ENCODE results near the gene TTC21A. TPM values are rescaled to one million over a fixed set of nuclear protein-coding genes. Genes with fewer than 3 reads are reported as not detected.

TTC21A gene
- total and polyA plus RNA-seq, 4 donors, result 6.1 to 30.4 (median 11.7) TPM

GRCh38 chr3:39130026-39130425, 22.5 kb downstream of the TTC21A start:
- no peak for TF ChIP-seq CTCF (IDR thresholded peaks at IDR 0.05; ENCODE audit: control extremely low read depth, extremely low read depth)

DNA sequence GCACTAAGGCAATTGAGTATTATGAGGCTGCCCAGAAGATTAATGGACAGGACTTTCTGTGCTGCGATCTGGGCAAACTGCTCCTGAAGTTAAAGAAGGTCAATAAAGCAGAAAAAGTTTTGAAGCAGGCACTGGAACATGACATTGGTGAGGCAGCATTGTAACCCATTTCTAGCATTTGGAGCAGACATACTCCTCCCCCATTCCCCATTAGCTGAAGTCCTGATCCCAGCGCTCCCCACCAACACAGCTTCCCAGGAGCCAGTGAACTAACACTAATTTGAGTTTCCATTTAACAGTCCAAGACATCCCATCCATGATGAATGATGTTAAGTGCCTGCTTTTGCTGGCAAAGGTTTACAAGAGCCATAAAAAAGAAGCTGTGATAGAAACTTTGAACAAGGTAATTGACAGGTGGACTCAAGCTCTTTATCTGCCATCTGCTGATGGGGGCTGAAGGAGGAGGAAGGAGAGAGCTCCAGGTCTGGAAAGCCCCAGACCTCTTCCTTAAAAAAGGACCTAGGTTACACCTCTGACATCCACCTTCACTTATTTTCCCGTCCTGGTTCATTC, 23.3 kb downstream of the TTC21A start:
- peaks cover 0 to 2% (median 0%) of the 10 kb centered on the region in 4 donors for H3K36me3 ChIP-seq (ENCODE audit: control insufficient read depth in 4 of 4, insufficient read depth in 4 of 4, low read length in 4 of 4)
- no peaks in the 10 kb centered on the region for H3K27me3 ChIP-seq (ENCODE audit: control insufficient read depth in 3 of 3, insufficient read depth in 3 of 3, low read length in 2 of 3)
- DNase-seq (no peak), ATAC-seq (ENCODE audit: insufficient read depth, low FRiP score) (no peak)
- H3K27ac ChIP-seq (ENCODE audit: low read depth in 1 of 2, low read length in 1 of 2), result no peak overlapping the region
- no peaks in the 10 kb centered on the region for H3K9me3 ChIP-seq (ENCODE audit: control insufficient read depth in 4 of 4, insufficient read depth in 3 of 4, low read length in 3 of 4)
- WGBS, 2 donors, result 75 to 91% methylated on average over 3 of the region's 3 CpGs
- TF ChIP-seq CTCF (IDR thresholded peaks at IDR 0.05; ENCODE audit: control extremely low read depth, extremely low read depth), result no peak
- H3K4me1 ChIP-seq (ENCODE audit: control insufficient read depth in 5 of 5, insufficient read depth in 5 of 5, low read length in 5 of 5), result peaks cover 0 to 35% (median 0%) of the 10 kb centered on the region in 5 donors
- H3K4me3 ChIP-seq, result no peak overlapping the region
- no peak overlapping the region for H3K9ac ChIP-seq (ENCODE audit: insufficient read depth in 1 of 2, low read length in 2 of 2)

More at GRCh38 chr3:39130026-39130425, 22.5 kb downstream of the TTC21A start:
- Histone ChIP-seq H3K4me3 (no peak overlapping the region), H3K27me3 (ENCODE audit: control insufficient read depth in 3 of 3, insufficient read depth in 3 of 3, low read length in 2 of 3) (no peaks in the 10 kb centered on the region), H3K4me1 (ENCODE audit: control insufficient read depth in 5 of 5, insufficient read depth in 5 of 5, low read length in 5 of 5) (peaks cover 0 to 32% (median 0%) of the 10 kb centered on the region in 5 donors), H3K9ac (ENCODE audit: insufficient read depth in 1 of 2, low read length in 2 of 2) (no peak overlapping the region), H3K9me3 (ENCODE audit: control insufficient read depth in 4 of 4, insufficient read depth in 3 of 4, low read length in 3 of 4) (no peaks in the 10 kb centered on the region), H3K27ac (ENCODE audit: low read depth in 1 of 2, low read length in 1 of 2) (no peak overlapping the region), H3K36me3 (ENCODE audit: control insufficient read depth in 4 of 4, insufficient read depth in 4 of 4, low read length in 4 of 4) (peaks cover 0 to 2% (median 0%) of the 10 kb centered on the region in 4 donors)
- no peak for DNase-seq
- 93 to 98% methylated on average over 6 of the region's 6 CpGs for WGBS, 2 donors
- ATAC-seq (ENCODE audit: insufficient read depth, low FRiP score), result no peak

DNA sequence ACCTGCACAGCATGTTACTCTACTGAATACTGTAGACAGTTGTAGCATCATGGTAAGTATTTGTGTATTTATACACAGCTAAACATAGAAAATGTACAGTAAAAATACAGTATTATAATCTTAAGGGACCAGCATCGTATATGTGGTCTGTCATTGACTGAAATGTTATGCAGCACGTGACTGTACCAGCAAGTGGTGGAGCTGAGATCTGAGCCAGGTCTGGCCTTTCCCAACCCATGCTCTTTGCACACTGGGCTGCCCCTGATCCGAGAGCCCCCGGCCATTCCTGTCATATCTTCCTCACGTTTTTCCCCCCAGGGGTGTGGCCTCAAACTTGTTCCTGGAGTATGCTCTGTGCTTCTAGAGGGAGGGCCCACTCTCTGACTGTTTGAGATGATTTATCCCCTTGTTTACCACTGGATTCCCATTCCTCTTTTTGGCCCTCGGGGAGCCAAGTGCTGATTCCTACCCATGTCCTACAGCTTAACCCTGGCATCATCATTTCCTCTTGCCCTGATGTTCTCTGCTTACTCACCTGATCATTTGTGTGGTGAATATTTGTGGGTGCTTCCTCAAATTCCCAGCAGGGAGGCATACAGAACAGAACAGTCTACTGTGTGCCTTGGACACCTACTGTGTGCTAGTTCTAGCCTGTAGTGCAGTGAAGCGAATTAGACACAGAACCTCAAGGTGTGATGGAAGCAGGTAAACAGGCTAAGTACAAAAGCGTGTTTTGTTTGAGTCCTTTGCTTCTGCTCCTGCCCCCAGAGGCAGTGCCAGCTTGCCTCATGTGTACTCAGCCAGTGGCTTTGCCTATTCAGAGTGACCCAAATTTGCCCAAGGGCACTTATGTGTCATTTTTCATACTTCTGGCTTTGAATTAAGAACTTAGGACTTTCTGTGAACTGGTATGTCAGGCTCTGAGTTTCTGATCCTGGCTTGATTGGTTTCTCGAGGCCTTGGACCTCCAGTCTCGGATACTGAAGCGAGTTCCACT, 24.9 kb downstream of the TTC21A start:
- H3K36me3 ChIP-seq (ENCODE audit: control insufficient read depth in 4 of 4, insufficient read depth in 4 of 4, low read length in 4 of 4), result peaks cover 0 to 6% (median 1%) of the 10 kb centered on the region in 4 donors
- H3K4me1 ChIP-seq (ENCODE audit: control insufficient read depth in 5 of 5, insufficient read depth in 5 of 5, low read length in 5 of 5), result peaks cover 0 to 44% (median 0%) of the 10 kb centered on the region in 5 donors
- H3K9ac ChIP-seq (ENCODE audit: insufficient read depth in 1 of 2, low read length in 2 of 2), result no peak overlapping the region
- 67 to 80% methylated on average over 11 of the region's 11 CpGs for WGBS, 2 donors
- no peaks in the 10 kb centered on the region for H3K9me3 ChIP-seq (ENCODE audit: control insufficient read depth in 4 of 4, insufficient read depth in 3 of 4, low read length in 3 of 4)
- H3K4me3 ChIP-seq, result no peak overlapping the region
- ATAC-seq (ENCODE audit: insufficient read depth, low FRiP score) (no peak), DNase-seq (no peak)
- H3K27me3 ChIP-seq (ENCODE audit: control insufficient read depth in 3 of 3, insufficient read depth in 3 of 3, low read length in 2 of 3), result no peaks in the 10 kb centered on the region
- no peak for TF ChIP-seq CTCF (IDR thresholded peaks at IDR 0.05; ENCODE audit: control extremely low read depth, extremely low read depth)
- peak overlapping the region in 1 of 2 donors; percentile 71 for H3K27ac ChIP-seq (ENCODE audit: low read depth in 1 of 2, low read length in 1 of 2)

All from lung (tissue), 12 donors.